GM18526 (cell line): Measurements from ENCODE around the gene TXK.

Experiments
- POLR2A ChIP-seq: IDR thresholded peaks from 3 replicates; pipeline ENCODE4 v1.6.1; 2011; ENCODE audit not compliant: insufficient read length; ENCODE audit errors: extremely low read depth

TXK gene

GRCh38 chr4:48149827-48150370, 15.8 kb upstream of the TXK start:
- TF ChIP-seq POLR2A: no peak

- no peak for TF ChIP-seq POLR2A
Observed at GRCh38 chr4:48147621-48148020, 13.6 kb upstream of the TXK start.

DNA sequence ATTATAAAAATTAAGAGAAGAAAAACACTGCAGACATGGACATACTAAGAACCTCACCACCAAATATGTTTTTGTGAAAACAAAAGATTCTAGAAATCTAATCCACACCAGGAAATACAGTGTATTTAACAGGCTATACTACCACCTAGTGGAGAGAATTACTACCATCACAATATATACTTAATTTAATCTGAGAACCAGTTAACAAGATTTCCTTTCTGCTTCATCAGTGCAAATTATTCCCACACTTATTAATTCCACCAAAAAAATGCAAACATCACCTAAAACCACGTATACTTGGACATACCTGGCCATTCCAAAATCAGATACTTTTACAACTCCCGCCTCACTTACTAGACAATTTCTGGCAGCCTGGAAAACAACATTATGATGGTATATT, 7.0 kb upstream of the TXK start:
- TF ChIP-seq POLR2A: no peak

DNA sequence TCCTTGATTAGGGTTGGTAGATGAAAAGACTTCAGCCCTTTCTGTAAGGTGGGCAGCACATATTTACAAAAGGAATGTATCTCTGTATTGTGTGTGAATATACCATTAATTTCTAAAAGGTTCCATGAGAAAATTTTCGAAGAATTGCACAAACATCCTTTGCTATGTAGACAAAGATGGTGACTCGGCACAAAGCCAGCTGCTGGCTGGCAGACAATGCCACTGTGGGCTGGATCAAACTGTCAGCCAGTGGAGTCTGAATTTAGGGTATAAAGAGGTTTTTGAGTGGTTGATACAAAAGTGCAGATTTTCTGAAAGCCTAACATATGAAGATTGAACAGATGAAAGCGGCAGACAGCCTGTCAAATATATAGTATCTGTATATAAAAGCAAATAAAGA, 5.6 kb upstream of the TXK start:
- no peak for TF ChIP-seq POLR2A

GRCh38 chr4:48138936-48139335, 4.9 kb upstream of the TXK start:
- no peak for TF ChIP-seq POLR2A

DNA sequence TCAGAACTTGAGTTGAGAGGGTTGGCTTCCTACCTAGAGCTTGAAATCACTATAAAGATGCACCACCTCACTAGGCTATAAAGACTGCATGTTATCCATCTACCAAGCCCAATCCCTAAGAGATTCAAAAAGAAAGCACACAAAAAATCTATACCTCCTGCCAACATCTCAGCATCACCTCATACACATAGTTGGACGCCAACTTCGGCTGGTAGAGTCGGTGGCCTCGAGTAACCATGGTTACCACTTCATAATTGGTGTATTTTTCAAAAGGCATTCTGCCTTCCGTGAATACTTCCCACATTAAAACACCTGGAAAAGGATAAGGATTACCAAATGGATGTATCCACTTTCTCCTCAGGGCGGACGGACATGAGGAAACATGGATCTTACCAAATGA, 4.5 kb upstream of the TXK start:
- no peak for TF ChIP-seq POLR2A

- no peak for TF ChIP-seq POLR2A
Observed at GRCh38 chr4:48137846-48138245, 3.8 kb upstream of the TXK start.

DNA sequence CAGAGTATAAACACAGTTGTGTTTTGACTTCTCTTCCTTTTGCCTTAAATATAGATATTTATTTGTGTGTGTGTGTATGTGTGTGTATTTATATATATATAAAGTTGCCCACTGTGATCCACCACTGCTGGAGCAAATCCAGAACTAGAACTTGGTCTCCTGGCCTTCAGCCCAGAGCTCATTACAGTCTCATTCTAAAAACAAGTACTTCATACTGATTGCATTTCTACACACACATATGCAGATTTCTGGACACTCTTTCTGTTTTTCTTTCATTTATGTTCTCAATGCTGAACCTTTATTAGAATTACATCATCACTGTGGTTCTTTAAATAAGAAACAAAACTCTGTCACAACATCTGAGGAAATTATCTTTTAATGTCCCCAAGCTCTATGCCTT, 381 bp downstream of the TXK start:
- TF ChIP-seq POLR2A: no peak

- no peak for TF ChIP-seq POLR2A
Observed at GRCh38 chr4:48131736-48132135, 2.3 kb downstream of the TXK start.

- TF ChIP-seq POLR2A: no peak
Observed at GRCh38 chr4:48130100-48130499, 4.0 kb downstream of the TXK start.

DNA sequence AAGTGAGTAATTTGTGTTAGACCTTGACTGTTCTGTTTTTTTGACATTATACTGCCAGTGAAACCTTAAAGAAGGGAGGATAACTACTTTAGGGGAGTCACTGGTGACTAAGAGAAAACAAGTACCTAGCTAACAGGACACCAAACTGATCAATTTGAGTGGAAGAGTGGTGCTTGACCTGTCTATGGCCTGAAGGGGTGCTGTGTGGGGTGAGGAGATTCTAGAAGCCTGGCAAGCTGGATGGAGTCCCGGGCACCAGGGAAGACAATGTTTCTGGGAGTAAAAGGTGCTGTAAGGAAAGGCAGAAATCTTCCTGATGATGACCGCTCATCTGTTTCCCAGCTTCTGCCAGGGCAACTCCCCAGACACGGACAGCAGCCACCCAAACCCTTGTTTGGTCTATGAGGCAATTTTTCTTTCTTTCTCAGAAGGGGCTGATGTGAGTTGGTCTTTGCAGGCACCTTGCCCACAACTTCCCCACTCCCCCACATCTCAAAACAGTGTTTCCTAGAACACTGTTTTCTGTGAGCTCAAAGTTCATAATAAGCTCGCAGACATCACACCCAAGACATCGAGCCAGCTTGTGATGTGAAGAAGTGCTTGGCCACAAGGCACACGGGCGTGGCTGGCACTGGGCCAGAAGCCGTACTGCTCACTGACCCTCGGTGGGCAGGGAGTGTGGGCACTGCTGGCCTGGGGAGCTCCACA, 4.6 kb downstream of the TXK start:
- no peak for TF ChIP-seq POLR2A

DNA sequence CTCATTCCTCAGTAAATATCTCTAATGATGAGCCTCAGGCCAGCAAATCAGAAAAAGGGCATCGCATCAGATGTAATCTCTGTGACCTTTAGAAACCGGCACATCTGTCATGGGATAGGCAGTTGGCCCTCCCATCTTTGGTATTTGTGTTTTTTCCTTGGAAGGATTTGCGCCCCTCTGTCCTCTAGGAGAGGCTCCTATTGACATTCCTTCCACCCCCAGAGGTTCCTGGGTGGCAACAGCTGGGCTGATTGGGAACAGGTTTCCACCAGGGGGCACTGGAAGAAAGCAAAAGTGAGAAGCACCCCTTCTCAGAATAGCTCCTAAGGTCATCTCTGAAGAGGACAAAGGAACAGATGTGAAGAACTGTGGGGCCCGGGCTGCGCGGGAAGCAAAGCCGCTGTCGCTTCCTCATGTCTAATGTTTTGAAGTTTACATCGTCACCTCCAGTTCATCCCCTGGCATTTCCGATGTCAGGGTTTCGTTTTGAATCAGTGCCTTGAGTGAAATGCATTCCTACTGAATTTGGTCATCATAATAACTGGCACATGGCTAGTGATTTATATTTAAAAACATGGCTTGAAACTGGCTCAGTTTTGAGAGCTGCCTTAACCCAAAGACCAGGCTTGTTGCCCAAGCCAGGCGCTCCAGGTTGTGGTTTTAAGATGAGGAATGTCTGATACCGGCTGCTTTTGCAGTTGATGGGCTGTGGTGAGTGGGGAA, 6.2 kb downstream of the TXK start:
- TF ChIP-seq POLR2A: no peak

DNA sequence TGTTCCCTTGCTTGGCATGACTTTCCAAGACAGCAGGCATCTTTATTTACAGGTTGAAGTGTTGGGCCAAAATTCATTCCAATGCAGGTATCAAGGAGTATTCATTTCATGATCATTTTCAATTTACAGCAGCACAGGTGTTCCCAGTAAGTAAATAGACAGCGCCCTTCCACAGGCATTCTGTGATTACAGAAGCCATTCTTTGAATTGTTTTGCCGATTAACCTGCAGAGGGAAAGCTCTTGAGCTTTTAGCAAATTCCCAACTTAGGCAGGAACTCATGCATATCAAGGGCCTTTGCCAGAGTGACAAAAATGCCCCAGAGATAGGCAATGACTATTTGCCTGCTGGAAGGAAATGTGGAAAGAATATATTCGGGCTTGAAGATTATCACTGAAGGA, 6.8 kb downstream of the TXK start:
- TF ChIP-seq POLR2A: no peak

- no peak for TF ChIP-seq POLR2A
Observed at GRCh38 chr4:48126621-48127020, 7.4 kb downstream of the TXK start.

GRCh38 chr4:48124870-48125269, 9.2 kb downstream of the TXK start:
- TF ChIP-seq POLR2A: no peak

GRCh38 chr4:48122756-48123155, 11.3 kb downstream of the TXK start:
- no peak for TF ChIP-seq POLR2A

- TF ChIP-seq POLR2A: no peak
Observed at GRCh38 chr4:48121180-48121579, 12.9 kb downstream of the TXK start.

- TF ChIP-seq POLR2A: no peak
Observed at GRCh38 chr4:48120132-48120531, 13.9 kb downstream of the TXK start.
